Smooth muscle cell of the brain vasculature (primary cell): ENCODE data around the gene TAS2R3.
A peak's percentile ranks its signal among the peaks of the same experiment; 100 is the strongest.

Source experiments
- DNase-seq: peaks from one replicate; pipeline ENCODE4 v3.0.0-alpha.2; 2012; ENCODE audit warnings: low read depth, low spot score

TAS2R3 gene

DNA sequence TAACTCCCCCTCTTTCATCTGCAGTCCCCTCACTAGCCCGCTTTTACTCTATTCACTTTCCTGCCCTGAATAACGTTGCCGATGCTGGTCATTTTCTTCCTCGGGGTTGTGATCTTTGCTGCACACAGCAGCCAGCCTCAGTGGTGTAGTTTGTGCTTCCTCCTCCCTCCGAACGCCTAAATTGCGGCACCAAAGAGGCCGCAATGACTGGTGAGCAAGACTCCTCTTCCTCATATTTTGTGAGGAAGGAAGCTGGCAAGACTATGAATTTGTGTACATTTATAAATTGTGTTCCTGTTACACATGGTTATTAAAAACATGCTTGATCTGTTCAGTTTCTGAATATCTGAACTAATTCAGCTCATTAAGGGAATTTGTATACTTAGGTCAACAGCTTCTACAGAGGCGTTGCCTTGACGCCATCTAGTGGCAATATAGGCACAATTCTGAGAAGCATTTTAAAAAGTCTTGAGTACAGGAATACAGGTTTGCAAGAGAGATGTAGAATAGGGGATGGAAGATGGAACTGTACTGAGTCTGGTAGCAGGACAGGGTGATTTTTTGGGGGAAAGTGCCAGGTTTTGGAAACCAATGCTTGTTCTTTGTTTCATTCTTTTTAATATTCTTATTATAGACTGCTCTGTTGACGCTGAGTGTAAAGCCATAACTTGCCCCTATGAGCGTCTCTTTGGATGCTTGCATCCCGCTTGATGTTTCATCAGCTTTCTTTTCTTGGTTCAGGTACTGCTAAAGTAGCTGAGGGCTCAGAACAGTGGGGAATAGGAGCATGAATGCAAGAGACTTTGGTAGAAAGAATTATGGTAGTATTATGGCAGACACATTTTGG is 22.0 kb downstream of the TAS2R3 start:
- DNase-seq, result peak; percentile 12

DNA sequence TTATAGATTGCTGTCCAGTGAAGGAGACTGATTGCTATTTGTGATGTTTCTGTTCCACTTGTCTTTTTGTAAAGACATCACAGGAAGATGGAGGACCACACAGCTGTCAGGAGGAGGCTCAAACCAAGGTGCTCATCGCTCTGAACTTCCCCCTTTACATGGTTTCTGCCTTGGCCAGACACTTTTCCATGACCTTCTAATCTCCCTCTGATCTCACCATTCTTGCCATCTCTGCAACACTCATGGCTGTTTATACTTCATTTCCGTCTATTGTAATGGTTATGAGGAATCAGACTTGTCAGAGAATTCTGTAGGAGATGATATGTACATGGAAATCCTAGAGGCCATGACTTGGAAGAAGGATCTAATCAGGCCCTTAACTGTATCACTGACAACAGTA is 24.4 kb downstream of the TAS2R3 start:
- DNase-seq, result no peak

DNA sequence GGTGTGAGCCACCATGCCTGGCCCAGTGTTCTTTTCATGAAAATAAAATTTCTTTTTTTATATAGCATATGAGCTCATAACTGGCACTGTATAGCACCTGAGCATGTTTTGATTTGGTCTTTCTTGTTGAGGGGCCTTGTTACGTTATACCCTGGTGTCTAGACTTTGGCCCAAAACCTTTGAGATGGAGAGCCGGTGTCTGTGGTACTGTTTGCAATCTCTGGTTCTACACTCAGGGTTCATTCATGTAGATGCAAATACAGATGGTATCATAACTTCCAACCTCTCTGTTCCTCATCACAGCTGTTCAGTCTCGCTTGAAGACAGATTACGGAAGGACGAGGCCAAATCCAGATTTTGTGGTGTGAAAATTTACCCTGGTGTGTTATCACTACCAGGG is 26.0 kb downstream of the TAS2R3 start, which contains the start of gene TAS2R5:
TSS of gene TAS2R5 (plus strand) at position 301 of the 400 bp plus-strand sequence. CDS start 145 bp downstream, outside the sequence.
- no peak for DNase-seq

DNA sequence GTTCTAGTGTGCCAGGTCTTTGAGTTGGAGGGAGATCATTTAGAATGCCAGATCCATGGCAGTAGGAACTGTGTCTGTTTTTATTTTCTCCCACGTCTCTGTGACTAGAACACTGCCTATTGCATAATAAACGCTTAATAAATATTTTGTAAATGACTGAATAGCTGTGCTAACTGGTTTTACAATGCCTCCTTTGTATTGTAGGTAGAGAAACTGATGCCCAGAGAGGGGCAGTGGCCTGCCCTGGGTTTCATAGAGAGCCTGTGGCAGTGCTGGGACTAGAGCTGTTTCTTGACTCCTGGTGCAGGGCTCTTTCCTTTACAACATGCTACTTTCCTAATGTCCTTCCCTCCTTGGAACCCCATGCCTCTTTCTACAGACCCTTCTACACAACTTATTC is 28.6 kb downstream of the TAS2R3 start:
- DNase-seq, result no peak
